ENCODE results near the gene PRSS3.

- TF ChIP-seq POLR2A (IDR thresholded peaks at IDR 0.05; ENCODE audit: low read depth, low read length): no peak
- no peak for TF ChIP-seq POLR2AphosphoS5 (IDR thresholded peaks at IDR 0.05; ENCODE audit: low read depth, low read length)
- no peak for TF ChIP-seq POU2F2 (IDR thresholded peaks at IDR 0.05; ENCODE audit: low read depth, low read length)
- TF ChIP-seq TAF1 (IDR thresholded peaks at IDR 0.05; ENCODE audit: low read depth, low read length): no peak
Measured at GRCh38 chr9:33750307-33750838, 45.0 kb upstream of the PRSS3 start.

Measured in GM12891 (cell line).